ENCODE results near the gene ROCK1.

The ROCK1 gene

DNA sequence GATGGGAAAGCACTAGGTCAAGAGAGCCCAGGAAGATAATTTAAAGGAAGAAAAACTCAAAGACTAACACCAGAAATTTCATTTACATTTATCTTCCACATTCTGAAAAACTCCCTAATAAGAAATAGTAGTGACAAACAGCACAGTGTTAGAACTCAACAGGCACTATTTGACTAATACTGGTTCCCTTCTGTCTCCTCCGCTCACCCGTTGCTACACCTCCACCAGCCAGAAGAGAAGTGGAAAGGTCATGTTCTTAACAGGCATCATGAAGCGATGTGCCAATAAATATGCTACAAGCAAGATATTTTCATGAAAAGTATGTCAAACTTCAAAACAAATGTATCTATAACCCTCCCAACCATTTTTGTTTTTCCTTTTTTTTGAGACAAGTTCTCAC is 5.7 kb downstream of the ROCK1 start:
- DNase-seq = no peak

- DNase-seq = no peak
Measured at GRCh38 chr18:21101172-21101571, 10.4 kb downstream of the ROCK1 start.

GRCh38 chr18:21100678-21101077 is 10.9 kb downstream of the ROCK1 start:
- DNase-seq = no peak

- DNase-seq = no peak
Measured at GRCh38 chr18:21100146-21100545, 11.5 kb downstream of the ROCK1 start.

DNA sequence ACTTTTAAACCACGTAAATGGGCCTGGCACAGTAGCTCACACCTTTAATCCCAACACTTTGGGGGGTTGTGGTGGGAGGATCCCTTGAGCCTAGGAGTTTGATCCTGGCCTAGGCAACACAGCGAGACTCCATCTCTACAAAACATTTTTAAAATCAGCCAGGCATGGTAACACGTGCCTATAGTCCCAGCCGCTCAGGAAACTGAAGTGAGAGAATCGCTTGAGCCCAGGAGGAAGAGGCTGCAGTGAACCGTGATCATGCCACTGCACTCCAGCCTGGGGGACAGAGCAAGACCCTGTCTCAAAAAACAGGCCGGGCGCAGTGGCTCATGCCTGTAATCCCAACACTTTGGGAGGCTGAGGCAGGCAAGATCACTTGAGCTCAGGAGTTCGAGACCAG is 12.2 kb downstream of the ROCK1 start:
- no peak for DNase-seq

DNA sequence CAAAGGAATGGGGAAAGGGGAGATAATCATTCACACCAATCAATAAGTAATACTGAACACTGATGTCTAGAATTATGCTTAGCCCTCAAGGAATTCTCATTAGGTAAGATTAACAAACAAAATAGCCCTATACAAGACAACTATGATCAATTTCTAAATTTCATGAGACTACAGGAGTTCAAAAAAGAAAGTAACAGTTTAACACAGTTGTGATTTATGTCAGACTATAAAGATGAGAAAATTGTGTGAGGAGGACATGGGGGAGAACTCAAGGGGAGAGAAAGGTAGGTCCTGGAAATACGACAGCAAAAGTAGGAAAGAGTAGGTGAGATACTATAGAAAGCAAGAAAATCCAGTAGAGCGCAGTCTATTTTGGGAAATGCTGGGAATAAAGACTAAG is 14.9 kb downstream of the ROCK1 start:
- no peak for DNase-seq

DNA sequence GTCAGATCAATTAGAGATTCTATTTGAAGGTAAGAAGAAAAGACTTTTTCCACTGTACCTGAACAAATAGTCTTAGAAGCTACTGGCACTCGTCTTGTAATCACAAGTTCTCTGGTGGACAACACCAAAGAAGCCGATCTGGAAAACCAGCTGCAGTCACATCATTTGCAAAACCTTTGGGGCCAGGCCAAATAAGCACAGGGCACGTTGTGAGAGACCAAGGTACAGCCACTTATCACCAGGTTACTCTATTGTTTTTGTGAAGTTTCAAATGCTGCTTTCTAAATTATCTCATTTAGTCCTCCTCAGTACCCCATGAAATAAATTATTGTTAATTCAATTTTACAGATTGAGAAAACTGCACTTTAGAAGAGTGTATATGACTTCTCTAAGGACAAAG is 18.5 kb downstream of the ROCK1 start:
- DNase-seq = no peak

GRCh38 chr18:21090680-21091079 is 20.9 kb downstream of the ROCK1 start:
- DNase-seq = no peak

GRCh38 chr18:21085579-21086166 is 25.9 kb downstream of the ROCK1 start:
- DNase-seq = no peak

GRCh38 chr18:21084511-21085078 is 27.0 kb downstream of the ROCK1 start:
- DNase-seq = no peak

GRCh38 chr18:21083017-21083416 is 28.6 kb downstream of the ROCK1 start:
- no peak for DNase-seq

DNA sequence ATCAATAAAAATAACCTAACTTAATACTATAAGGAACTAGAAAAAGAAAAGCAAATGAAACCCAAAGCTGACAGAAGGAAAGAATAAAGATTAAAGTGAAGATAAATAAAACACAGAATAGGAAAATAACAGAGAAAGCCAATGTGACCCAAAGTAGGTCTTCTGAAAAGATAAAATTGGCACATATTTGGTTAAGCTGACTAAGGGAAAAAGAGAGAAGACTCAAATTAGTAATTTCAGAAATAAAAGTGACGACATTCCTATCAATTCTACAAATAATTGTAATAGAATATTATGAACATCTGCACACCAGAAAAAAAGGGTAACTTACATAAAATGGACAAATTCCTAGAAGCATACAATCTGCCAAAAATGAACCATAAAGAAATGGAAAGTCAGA is 30.2 kb downstream of the ROCK1 start:
- DNase-seq = no peak

DNA sequence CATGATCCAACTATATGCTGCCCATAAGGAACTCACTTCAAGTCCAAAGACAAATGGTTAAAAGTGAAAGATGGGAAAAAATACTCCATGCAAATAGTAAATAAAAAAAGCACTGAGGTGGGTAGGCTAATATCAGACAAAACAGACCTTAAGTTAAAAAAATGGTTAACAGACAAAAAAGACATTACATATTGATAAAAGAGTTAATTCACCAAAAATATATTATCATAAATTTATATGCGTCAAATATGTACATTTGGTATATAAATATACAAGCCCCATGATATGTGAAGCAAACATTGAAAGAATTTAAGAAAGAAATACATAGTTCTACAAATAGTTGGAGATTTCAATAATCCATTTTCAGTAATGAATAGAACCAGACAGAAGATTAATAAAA is 31.0 kb downstream of the ROCK1 start:
- DNase-seq = no peak

GRCh38 chr18:21074336-21075323 is 37.0 kb downstream of the ROCK1 start:
- no peak for DNase-seq

GRCh38 chr18:21073180-21073579 is 38.4 kb downstream of the ROCK1 start:
- no peak for DNase-seq

- DNase-seq = no peak
Measured at GRCh38 chr18:21071071-21071470, 40.5 kb downstream of the ROCK1 start.

DNA sequence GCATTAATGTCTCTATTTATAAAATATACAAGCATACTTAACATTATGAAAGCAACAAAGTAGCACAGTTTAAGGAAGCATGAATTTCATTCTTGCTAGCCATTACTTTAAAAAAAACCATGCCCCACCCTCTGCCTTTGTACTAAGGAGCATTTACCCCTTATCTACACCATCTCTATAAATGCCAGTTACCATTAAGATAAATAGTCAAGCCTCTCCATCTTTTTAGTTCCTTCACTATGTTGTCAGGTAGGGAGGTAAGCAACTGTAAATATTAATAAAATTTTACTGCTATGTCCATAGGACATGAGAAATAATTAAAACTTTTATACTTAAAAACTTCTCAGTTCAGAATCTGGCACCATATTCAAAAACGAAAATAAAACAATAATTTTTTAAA is 42.1 kb downstream of the ROCK1 start:
- no peak for DNase-seq

GRCh38 chr18:21064347-21064746 is 47.3 kb downstream of the ROCK1 start:
- DNase-seq = no peak

DNA sequence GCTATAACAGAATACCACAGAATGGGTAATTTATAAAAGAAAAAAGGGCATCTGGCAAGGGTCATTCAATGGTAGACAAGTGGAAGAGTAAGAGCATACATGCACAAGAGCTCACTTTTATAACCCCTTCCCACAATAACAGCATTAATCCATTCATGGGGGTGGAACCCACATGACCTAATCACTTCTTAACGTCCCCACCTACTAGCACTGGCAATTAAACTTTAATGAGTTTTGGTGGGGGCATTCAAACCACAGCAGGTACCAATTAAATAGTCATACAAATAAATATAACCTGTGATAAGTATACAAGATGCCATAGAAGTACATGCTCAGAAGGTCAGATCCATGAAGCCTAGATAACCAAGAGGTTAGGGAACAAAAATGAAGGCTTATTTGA is 48.6 kb downstream of the ROCK1 start:
- no peak for DNase-seq

- DNase-seq = no peak
Measured at GRCh38 chr18:21057112-21057511, 54.5 kb downstream of the ROCK1 start.

GRCh38 chr18:21056545-21056944 is 55.1 kb downstream of the ROCK1 start:
- no peak for DNase-seq

DNA sequence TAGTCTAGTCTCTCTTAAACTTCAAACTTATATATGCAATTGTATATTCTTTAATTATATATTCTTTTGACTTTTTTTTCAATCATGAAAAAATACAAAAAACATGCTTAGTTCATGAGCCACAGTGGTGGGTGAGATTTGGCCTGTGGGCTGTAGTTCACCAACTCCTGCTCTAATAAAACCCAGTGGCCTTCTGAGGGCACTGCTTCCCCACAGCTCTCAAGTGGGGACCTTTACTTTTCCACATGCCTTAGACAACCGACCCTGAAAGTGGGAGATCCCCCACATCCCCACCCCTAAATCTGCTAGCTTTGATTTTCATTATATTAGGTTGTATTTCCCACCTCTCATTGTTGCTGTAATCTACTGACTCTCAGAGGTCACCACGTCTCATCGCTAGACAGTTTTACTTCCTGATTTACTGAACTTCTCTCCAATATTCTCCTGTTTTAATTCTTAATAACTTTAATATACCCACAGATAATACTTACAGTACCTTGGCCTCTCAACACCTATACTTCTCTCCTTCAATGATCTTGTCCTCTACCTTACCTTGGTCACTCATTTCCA is 57.3 kb downstream of the ROCK1 start:
- no peak for DNase-seq

DNA sequence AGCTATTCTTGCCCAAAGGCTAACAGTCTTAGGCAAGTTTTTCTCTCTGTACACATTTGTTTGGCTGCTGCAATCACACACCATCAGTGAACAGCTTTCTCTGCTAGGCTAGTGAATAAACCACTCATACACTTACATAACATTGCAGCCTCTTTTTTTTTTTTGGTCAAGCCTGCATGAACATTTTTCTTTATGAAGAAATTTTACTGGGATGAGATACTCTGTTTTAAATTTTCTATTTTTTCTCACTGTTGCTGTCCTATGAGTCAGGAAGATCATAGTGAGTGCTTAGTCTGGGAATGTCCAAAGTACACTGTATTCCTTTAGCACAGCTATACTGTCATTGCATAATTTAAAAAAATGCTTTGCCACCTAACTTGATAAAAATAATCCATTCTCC is 58.5 kb downstream of the ROCK1 start:
- no peak for DNase-seq

- DNase-seq = no peak
Measured at GRCh38 chr18:21052385-21052784, 59.2 kb downstream of the ROCK1 start.
